Stimulated activated CD8-positive, alpha-beta memory T cell treated with anti-CD3 and anti-CD28 coated beads, Interleukin-7, amount 100 ng/mL, for 4 hours (primary cell): ENCODE results near the gene RNF38.
"Not testable (repeated sequence)": the region's sequence is repeated elsewhere in the genome, so short reads cannot be mapped to it uniquely, and the experiment has no call there.

Experiments used
- DNase-seq, 2 donors: peaks; one replicate each; pipeline ENCODE4 v3.0.0-alpha.2; 2020; ENCODE audit warnings: low read depth in 2 of 2

Gene RNF38

GRCh38 chr9:36399980-36400331 lies at the start of gene RNF38:
TSS of gene RNF38 (minus strand) at chr9:36400269. CDS start at chr9:36400108, 161 bp downstream.
- peak in 1 of 2 donors; percentile 34 for DNase-seq

- not testable (repeated sequence) for DNase-seq
Measured at GRCh38 chr9:36448555-36448954, 48.5 kb upstream of the RNF38 start.

- DNase-seq = no peak
Measured at GRCh38 chr9:36448017-36448416, 47.9 kb upstream of the RNF38 start.

- DNase-seq = not testable (repeated sequence)
Measured at GRCh38 chr9:36446678-36447077, 46.6 kb upstream of the RNF38 start.

GRCh38 chr9:36445800-36446361 lies 45.8 kb upstream of the RNF38 start:
- no peak for DNase-seq

DNA sequence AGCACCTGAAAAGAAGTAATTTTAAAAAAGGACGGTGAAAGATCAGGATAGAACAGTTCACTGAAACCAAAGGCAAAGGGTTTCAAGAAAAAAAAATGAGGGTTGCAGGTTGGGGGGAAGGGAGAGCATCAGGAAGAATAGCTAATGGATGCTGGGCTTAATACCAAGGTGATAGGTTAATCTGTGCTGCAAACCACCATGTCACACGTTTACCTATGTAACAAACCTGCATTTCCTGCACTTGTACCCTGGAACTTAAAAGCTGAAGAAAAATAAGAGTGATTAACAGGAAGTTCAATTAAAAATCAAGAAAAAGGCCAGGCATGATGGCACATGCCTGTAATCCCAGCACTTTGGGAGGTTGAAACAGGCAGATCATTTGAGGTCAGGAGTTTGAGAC lies 44.1 kb upstream of the RNF38 start:
- DNase-seq = no peak

DNA sequence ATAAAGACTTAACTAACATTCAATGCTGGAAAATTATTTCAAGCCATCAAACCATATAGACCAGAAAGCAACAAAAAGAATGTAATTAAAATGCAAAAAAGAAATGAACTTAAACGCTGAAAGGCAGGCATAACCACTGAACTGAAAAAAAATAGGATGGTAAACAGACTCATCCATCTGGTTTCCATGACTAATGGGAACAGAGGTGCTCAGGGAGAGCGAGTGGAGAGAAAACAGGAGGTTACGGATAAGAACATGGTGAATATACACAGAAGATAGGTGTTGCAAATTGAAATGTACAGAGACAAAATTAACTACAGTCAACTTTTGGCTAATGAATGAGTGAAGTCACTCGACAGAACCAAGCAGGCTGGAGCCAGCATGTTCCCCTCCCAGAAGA lies 43.5 kb upstream of the RNF38 start:
- DNase-seq = no peak

DNA sequence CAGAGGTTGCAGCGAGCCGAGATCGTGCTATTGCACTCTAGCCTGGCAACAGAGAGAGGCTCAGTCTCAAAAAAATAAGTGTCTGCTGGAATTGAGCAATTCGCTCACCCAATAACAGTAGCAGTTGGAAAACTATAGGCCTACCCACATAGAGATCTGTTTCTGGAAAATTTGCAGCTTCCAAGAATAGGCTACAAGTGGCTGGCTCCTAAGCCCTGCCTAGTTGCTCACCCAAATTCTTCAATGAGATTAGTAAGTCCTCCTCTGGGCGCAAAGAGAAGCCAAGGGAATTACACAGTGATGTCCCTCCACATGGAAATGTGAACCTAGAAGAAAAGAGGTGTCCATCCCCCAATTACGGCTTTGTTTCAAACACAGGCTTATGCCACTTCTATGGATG lies 42.6 kb upstream of the RNF38 start:
- no peak for DNase-seq

GRCh38 chr9:36441966-36442365 lies 41.9 kb upstream of the RNF38 start:
- no peak for DNase-seq

DNA sequence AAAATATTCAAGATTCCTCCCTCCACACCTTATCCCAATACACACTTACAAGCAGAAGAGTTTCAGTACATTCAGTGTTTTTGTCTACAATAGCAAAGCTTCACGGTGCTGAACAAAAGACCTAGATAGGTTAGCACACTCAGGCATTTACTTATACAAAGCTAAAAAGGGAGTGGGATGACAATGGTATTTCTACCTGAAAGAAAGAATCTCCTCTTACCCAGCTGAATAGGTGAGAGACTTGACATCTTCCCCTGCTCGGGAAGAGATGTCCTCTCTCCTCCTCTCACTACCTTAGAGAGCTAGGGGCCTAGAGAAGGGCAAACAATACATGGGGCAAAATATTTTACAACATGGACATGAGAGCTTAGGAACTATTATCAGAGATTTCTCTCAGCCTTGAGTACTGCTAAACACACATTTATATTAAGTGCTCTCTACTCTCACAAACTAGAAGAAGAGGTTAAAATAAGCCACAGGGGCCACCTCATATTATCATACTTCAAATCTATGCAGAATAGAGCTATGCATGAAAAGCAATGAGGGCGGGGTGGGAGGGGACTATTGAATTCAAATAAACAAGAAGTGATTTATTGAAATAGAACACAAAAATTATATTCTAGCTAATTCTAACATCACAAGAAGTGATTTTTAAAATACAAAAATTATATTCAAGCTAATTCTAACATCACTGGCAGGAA lies 38.6 kb upstream of the RNF38 start:
- no peak for DNase-seq

DNA sequence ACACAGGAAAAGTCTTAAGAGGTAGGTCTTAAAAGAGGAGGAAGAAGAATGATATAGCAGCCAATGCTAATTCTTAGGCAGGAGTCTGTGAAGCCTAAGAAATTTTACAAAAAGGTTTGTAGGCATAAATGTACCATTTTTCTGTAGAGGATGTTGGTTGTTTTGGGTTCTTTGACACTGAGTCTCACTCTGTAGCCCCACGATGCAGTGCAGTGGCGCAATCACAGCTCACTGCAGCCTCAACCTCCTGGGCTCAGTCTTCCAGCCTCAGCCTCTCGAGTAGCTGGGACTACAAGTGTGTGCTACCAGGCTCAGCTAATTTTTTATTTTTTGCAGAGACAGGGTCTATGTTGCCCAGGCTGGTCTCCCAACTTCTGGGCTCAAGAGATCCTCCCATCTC lies 37.7 kb upstream of the RNF38 start:
- no peak for DNase-seq

- no peak for DNase-seq
Measured at GRCh38 chr9:36436909-36437308, 36.8 kb upstream of the RNF38 start.

DNA sequence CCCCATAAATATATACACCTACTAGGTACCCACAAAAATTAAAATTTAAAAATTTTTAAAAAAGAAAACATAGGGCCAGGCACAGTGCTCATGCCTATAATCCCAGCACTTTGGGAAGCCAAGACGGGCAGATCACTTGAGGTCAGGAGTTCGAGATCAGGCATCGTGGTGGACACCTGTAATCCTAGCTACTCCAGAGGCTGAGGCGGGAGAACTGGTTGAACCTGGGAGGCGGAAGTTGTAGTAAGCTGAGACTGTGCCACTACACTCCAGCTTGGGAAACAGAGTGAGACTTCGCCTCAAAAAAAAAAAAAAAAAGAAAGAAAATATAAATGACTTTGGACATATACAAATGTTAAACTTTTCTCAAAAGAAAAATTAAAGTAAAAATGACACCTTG lies 33.3 kb upstream of the RNF38 start:
- DNase-seq = no peak

GRCh38 chr9:36431078-36431477 lies 31.0 kb upstream of the RNF38 start:
- DNase-seq = no peak

DNA sequence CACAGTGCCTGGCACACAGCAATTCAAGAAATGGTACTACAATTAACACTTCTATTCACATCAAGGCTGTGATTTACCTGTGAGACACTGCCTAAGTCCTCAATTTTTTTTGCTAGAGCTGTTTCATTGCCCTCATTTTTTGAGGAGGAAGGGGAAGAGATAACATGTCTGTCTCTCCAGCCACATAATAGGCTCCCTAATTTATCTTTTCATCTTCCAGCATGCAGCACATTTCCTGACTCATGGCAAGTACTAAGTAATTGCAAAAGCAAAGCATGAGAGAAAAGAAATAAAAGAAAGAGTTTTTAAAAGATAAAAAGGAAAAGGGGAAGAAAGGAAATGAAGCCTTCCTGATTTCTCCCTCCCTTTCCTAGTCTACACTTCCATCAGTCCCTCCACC lies 26.9 kb upstream of the RNF38 start:
- no peak for DNase-seq

DNA sequence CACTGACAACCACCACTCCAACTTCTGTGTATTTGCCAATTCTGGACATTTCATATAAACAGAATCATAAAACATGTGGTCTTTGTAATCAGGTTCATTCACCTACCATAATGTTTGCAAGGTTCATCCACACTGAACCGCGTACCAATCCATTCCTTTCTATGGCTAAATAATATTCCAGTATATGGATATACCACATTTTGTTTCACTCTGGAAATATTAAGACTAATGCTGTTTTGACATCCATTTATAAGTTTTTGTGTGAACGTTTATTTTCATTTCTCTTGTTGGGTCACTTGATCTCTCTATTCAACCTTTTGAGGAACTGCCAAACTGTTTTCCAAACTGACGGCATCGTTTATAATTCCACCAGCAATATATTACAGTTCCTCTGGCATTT lies 26.3 kb upstream of the RNF38 start:
- no peak for DNase-seq

GRCh38 chr9:36424289-36425055 lies 24.4 kb upstream of the RNF38 start:
- DNase-seq = no peak

DNA sequence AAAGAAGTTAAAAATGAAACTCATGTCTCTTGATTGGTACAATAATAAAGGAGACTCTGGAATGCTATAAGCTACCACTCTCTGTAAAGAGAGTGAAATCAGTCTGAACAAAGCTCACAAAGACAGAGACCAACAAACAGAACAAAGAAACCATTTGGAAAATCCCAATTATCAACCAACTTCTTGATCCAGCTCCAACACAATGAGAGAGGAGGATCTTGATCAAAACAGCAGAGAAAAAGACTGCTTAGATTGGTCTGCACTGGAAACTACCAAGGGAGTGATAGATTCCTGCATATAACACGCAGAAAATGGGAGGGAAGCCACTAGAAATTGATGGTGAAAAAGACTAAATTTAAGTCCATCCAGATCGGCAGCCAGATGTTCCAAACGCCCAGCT lies 23.1 kb upstream of the RNF38 start:
- no peak for DNase-seq

DNA sequence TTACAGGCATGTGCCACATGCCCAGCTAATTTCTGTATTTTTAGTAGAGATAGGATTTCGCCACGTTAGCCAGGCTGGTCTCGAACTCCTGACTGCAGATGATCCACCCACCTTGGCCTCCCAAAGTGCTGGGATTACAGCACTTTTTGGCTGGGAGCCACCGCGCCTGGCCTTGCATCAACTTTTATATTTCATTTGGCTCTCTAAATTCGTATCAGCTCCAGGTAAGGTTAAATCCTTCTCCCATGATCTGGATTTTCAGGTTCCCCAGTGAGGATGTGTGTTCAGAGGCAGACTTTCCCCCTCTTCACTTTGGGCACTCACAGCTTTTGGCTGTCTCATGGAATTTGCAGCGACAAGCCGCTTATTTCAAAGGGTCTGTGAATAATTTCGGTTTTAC lies 16.8 kb upstream of the RNF38 start:
- DNase-seq = no peak

DNA sequence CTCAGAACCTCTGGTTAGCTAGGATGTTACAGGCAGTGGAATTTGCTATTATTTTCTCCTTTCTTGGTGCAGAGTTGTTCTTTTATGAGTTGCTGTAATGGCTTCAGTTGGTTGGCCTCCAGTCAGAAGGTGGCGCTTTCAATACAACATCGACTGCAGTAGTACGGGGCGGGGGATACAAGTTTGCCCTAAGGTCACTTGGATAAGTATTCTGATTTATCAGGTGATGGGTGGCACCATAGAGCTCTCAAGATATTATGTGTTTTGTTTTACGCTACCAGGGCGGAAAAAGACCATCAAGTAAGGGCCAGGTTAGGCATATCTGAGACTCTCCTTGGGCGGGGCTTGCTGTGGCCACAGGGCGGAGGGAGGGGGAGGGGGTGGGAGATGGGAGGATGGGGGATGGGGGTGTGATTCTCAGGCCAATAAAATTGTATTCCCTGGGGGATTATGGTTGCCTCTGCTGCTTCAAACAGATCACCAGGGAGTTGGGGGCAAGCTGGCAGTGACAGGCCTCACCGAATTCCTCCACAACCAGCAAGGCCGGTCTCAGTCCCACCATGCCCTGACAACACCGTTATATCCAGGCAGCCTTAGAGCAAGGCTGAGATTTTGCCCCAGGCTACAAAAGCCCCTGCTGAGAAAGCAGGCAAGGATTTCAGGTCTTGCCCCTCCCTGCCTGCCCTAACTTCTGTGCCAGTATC lies 15.9 kb upstream of the RNF38 start:
- no peak for DNase-seq

GRCh38 chr9:36411410-36411809 lies 11.3 kb upstream of the RNF38 start:
- not testable (repeated sequence) for DNase-seq

GRCh38 chr9:36409076-36409475 lies 9.0 kb upstream of the RNF38 start:
- not testable (repeated sequence) for DNase-seq
